Aorta (tissue), 5 donors: ENCODE data around the gene TSPYL2. TPM values are rescaled to one million over a fixed set of nuclear protein-coding genes. Genes with fewer than 3 reads are reported as not detected.

Experiments
- ATAC-seq: fragments of 200-7000 bp; cut with Tn5 transposase; one replicate; pipeline ENCODE4 v1.9.1; 2022; ENCODE audit warnings: moderate library complexity; ENCODE audit not compliant: low FRiP score
- DNase-seq, 2 donors: peaks; one replicate each; pipeline ENCODE4 v3.0.0-alpha.2; 2020
- H3K27ac ChIP-seq, 2 donors: one replicate each; pipeline ENCODE4 v1.5.1; 2013; ENCODE audit warnings: low read length in 2 of 2, mild to moderate bottlenecking in 2 of 2, moderate library complexity in 2 of 2, control low read depth in 1 of 2, inconsistent platforms in 1 of 2, low read depth in 1 of 2
- H3K27me3 ChIP-seq, 2 donors: one replicate each; pipeline ENCODE4 v1.6.1; 2013; ENCODE audit warnings: control low read depth in 1 of 2, low read length in 1 of 2, mild to moderate bottlenecking in 1 of 2, moderate library complexity in 1 of 2; ENCODE audit not compliant: insufficient read depth in 2 of 2, control insufficient read depth in 1 of 2
- H3K36me3 ChIP-seq, 2 donors: one replicate each; pipeline ENCODE4 v1.6.1; 2013; ENCODE audit warnings: control low read depth in 1 of 2, low read length in 1 of 2, mild to moderate bottlenecking in 1 of 2; ENCODE audit not compliant: insufficient read depth in 2 of 2, control insufficient read depth in 1 of 2
- H3K4me1 ChIP-seq, 2 donors: one replicate each; pipeline ENCODE4 v1.6.1; 2013; ENCODE audit warnings: low read length in 2 of 2, control low read depth in 1 of 2, mild to moderate bottlenecking in 1 of 2, moderate library complexity in 1 of 2; ENCODE audit not compliant: insufficient read depth in 2 of 2, control insufficient read depth in 1 of 2
- H3K4me3 ChIP-seq, 2 donors: one replicate each; pipeline ENCODE4 v1.5.1; 2013; ENCODE audit warnings: low read length in 2 of 2, control low read depth in 1 of 2, mild to moderate bottlenecking in 1 of 2
- H3K9me3 ChIP-seq: one replicate; pipeline ENCODE4 v1.6.1; 2013; ENCODE audit warnings: mild to moderate bottlenecking, low read length; ENCODE audit not compliant: control insufficient read depth
- WGBS, 2 donors: extraction: QIAGEN DNeasy Blood & Tissue Kit; methylation state at CpG; one replicate each; pipeline ENCODE4 v1.1.7; 2013; 5-methylcytosine and 5-hydroxymethylcytosine counted together
- intact Hi-C, 2 donors: fragments of 100-400 bp; cut with DNase I; formaldehyde crosslinking; loops; one replicate each; pipeline versions ENCODE4 v1.14.2 to v1.15.0; 2022
- long read RNA-seq, 2 donors: library from polyadenylated mRNA; unstranded; transcript quantifications; one replicate each; pipeline ENCODE4 v2.0.0, GENCODE V29; 2020 to 2021
- polyA plus RNA-seq, 2 donors: library from polyadenylated mRNA; stranded (reverse); fragments of 200-250 nt; gene quantifications; one replicate each; pipeline ENCODE4 v1.2.3, GENCODE V29; 2013
- total RNA-seq, 2 donors: library from RNA; stranded (reverse); fragmentation: NEBNext Ultra II Directional; extraction: Animal tissue kit (Norgen Biotek cat#: 25700); gene quantifications; one replicate each; pipeline ENCODE4 v1.2.1, GENCODE V29; 2021
- donor health status: healthy with polysubstance abuse.
- donor health status: Bipolar disorder and iron deficiency.
- donor health status: DM: no; HTN: no; CAD: no.
- donor health status: DM: no; HTN: no; CAD: no.
- donor health status: DM: yes; HTN: yes; CAD: no.

The TSPYL2 gene
- total RNA-seq: 10 to 100 TPM; 65.0 to 89.3 TPM
- 100 to 1,000 TPM in 1 of 2 donors, 10 to 100 TPM in 1; 29.3 to 256 TPM for polyA plus RNA-seq
- long read RNA-seq, donor 1, transcript TSPYL2-201 (7 exons, 2,815 nt): major isoform, 31 of 99 reads
- long read RNA-seq, donor 1, partial matches to known transcripts: 50 of 99 reads
- long read RNA-seq, donor 1, other reads (novel, unspliced or antisense): 18 of 99 reads
- long read RNA-seq, donor 2, transcript TSPYL2-201 (7 exons, 2,815 nt): major isoform, 13 of 43 reads
- long read RNA-seq, donor 2, partial matches to known transcripts: 5 of 43 reads
- long read RNA-seq, donor 2, other reads (novel, unspliced or antisense): 25 of 43 reads

GRCh38 chrX:53081925-53082772 is at the start of gene TSPYL2:
Gene TSPYL2, plus strand, starts transcription at chrX:53082367. Its CDS starts 132 bp downstream, at chrX:53082499.
- H3K36me3 ChIP-seq: no peaks in the 10 kb centered on the region
- intact Hi-C loops: no loop called here
- H3K27ac ChIP-seq: peak within 1 kb of the TSS; percentile 70
- peaks cover 0 to 2% of the 10 kb centered on the region in 2 donors for H3K4me1 ChIP-seq
- H3K4me3 ChIP-seq: peak within 1 kb of the TSS; percentile 43 to 75
- peak; percentile 93 for ATAC-seq
- H3K27me3 ChIP-seq: no peaks in the 10 kb centered on the region
- no peaks in the 10 kb centered on the region for H3K9me3 ChIP-seq
- DNase-seq: peak; percentile 96
- 0 to 37% methylated on average over 62 to 86 of the region's 86 CpGs for WGBS, 2 donors

GRCh38 chrX:53036149-53036548 is 46.0 kb upstream of the TSPYL2 start:
- no peak for DNase-seq
- WGBS, 2 donors: 64 to 67% methylated on average over 5 of the region's 5 CpGs
- no peak overlapping the region for H3K4me3 ChIP-seq

DNA sequence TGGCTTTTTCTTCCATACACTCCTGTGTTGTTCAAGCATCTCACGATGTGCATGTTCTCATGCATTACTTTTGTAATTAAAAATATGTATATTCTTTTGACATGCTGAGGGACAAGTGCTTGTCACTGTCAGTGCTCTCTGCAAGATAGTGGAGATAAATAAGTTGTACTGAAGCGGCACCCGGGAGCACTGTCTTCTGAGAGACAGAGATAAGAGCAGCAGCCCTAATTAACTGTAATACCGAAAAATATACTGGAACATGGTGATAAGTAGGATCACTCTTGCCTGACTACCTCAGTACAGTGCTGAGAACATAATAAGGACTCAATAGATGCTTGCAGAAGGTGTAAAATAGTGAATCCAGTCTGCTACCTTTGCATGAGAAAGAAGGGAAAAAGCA is 42.9 kb upstream of the TSPYL2 start:
- DNase-seq: no peak
- H3K27ac ChIP-seq: no peak overlapping the region
- H3K4me3 ChIP-seq: no peak overlapping the region
- no peaks in the 10 kb centered on the region for H3K9me3 ChIP-seq
- no peaks in the 10 kb centered on the region for H3K27me3 ChIP-seq
- H3K36me3 ChIP-seq: no peaks in the 10 kb centered on the region
- H3K4me1 ChIP-seq: no peaks in the 10 kb centered on the region
- ATAC-seq: no peak
- intact Hi-C loops: no loop called here
- 68 to 83% methylated on average over 4 of the region's 4 CpGs for WGBS, 2 donors

More at GRCh38 chrX:53036149-53036548, 46.0 kb upstream of the TSPYL2 start:
- ATAC-seq: no peak
- H3K4me1 ChIP-seq: no peaks in the 10 kb centered on the region
- no peaks in the 10 kb centered on the region for H3K36me3 ChIP-seq
- H3K9me3 ChIP-seq: no peaks in the 10 kb centered on the region
- intact Hi-C loops: no loop called here
- no peak overlapping the region for H3K27ac ChIP-seq
- no peaks in the 10 kb centered on the region for H3K27me3 ChIP-seq

DNA sequence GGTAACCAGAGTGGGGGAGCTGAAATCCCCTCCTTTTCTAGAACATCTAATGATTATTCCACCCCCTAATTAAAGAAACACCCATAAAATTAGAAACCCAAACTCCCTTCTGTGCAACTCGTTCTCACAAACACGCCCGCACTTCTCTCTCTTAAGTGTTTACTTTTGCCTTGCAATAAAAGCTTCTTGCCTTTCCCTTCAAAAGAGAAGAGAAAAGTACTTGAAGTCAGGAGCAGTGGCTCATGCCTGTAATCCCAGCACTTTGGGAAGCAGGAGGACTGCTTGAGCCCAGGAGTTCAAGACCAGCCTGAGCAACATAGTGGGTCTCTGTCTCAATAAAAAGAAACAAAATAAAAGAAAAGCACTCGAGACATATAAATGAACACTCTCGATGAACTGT is 37.2 kb upstream of the TSPYL2 start:
- H3K9me3 ChIP-seq: no peaks in the 10 kb centered on the region
- no peak overlapping the region for H3K27ac ChIP-seq
- intact Hi-C loops: no loop called here
- ATAC-seq: no peak
- DNase-seq: no peak
- H3K27me3 ChIP-seq: no peaks in the 10 kb centered on the region
- no peaks in the 10 kb centered on the region for H3K36me3 ChIP-seq
- WGBS, 2 donors: 75 to 86% methylated on average over 5 of the region's 5 CpGs
- H3K4me1 ChIP-seq: no peaks in the 10 kb centered on the region
- no peak overlapping the region for H3K4me3 ChIP-seq

DNA sequence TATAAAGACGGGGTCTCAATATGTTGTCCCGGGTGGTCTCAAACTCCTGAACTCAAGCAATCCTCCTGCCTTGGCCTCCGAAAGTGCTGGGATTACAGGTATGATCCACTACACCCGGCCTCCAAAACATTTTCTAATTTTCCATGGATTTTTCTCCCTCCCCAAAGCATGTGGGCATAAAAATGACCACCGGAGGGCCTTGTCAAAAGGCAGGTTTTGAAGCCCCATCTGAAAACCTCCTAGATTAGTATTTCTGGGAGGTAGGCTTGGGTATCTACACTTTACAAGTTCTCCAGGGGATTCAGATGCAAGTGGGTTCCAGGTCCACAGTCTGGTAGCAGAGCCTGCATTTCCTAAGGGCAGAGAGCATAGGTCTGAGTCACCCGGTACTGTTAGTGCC is 34.9 kb upstream of the TSPYL2 start:
- Histone ChIP-seq H3K9me3 (no peaks in the 10 kb centered on the region), H3K4me1 (no peaks in the 10 kb centered on the region), H3K27ac (peak overlapping the region in 1 of 2 donors; percentile 41), H3K36me3 (no peaks in the 10 kb centered on the region), H3K4me3 (no peak overlapping the region), H3K27me3 (no peaks in the 10 kb centered on the region)
- ATAC-seq: no peak
- intact Hi-C loops: no loop called here
- WGBS, 2 donors: 86 to 88% methylated on average over 6 of the region's 6 CpGs
- DNase-seq: no peak

DNA sequence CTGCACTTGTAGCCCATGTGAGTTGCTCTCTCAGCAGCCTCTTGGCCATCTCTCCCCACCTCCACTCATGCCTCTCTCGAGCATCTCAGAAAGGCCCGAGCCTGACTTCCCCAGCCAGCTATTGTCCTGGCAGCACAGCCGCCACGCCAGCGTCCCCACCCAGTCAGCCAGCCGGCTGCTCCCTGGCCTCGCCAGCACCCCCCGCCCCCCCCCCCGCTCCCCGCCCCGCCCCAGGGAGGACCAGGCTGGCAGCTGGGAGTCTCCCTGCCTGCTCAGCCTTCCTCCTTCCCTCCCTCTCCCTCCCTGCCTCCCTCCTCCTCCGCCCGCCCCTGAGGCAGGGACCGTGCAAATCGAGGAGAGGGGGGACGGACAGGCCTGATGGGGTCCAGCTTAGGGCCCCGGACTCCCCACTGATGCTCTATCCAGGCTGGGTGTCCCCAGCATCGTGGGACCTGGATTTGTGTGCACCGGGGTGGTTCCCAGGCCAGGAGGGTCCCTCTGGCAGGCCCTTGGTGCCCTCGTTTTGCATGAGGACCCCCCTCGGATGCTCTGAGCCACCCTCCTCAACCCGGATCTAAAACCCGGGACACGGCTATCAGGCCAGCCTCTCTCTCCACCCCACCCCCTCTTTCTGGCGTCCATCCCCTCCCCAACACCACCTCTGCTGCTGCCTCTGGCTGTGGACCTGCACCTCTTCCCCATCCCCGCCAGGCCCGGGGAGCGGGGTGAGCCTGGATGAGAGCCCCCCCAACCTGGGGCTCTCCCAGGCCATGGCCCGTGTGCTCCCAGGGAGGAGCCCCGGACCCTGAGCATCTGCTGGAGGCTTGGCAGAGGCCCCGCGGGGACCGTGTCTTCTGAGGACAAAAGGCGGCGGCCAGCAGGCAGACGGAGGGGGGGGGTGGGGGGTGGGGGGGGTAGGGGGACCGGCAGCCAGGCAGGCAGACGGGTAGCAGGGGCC is 33.7 kb upstream of the TSPYL2 start, which contains the start of gene GPR173:
Gene GPR173, plus strand, starts transcription at position 621 of the 958 bp plus-strand sequence. CDS start 27,833 bp downstream, outside the sequence.
- DNase-seq: peak; percentile 72 to 84
- peak; percentile 87 for ATAC-seq
- 1 to 39% methylated on average over 22 to 35 of the region's 38 CpGs for WGBS, 2 donors
- intact Hi-C loops: no loop called here
- no peaks in the 10 kb centered on the region for H3K27me3 ChIP-seq
- H3K4me3 ChIP-seq: peak within 1 kb of the TSS; percentile 28 to 84
- H3K4me1 ChIP-seq: no peaks in the 10 kb centered on the region
- no peaks in the 10 kb centered on the region for H3K36me3 ChIP-seq
- H3K9me3 ChIP-seq: no peaks in the 10 kb centered on the region
- H3K27ac ChIP-seq: peak within 1 kb of the TSS in 1 of 2 donors; percentile 45

DNA sequence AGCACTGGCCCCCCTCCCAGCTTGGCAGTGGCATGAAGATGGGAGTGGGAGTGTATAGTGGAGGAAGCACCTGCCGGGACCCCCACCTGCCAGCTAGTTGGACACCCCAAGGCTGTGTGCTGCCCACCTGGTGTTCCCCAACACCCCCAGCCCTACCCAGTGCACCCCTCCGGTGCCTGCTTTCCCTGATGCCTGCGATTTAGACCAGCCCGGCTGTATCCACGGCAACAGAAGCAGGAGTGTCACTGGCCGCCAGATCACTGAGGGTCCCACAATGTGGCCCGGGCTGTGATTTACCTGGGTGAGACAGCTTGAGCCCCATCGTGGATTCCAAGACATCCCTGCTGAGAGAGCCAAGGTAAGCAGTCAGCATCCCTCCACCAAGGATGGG is 33.0 kb upstream of the TSPYL2 start:
- no peak overlapping the region for H3K27ac ChIP-seq
- 4 to 32% methylated on average over 8 of the region's 8 CpGs for WGBS, 2 donors
- H3K4me3 ChIP-seq: peak overlapping the region; percentile 28 to 84
- ATAC-seq: no peak
- intact Hi-C loops: no loop called here
- H3K36me3 ChIP-seq: no peaks in the 10 kb centered on the region
- H3K4me1 ChIP-seq: no peaks in the 10 kb centered on the region
- H3K27me3 ChIP-seq: no peaks in the 10 kb centered on the region
- no peak for DNase-seq
- H3K9me3 ChIP-seq: no peaks in the 10 kb centered on the region

- Histone ChIP-seq H3K27me3 (no peaks in the 10 kb centered on the region), H3K4me3 (no peak overlapping the region), H3K27ac (no peak overlapping the region), H3K4me1 (no peaks in the 10 kb centered on the region), H3K9me3 (no peaks in the 10 kb centered on the region), H3K36me3 (no peaks in the 10 kb centered on the region)
- DNase-seq (no peak), ATAC-seq (no peak)
- WGBS, 2 donors: 25 to 49% methylated on average over 6 of the region's 6 CpGs
- intact Hi-C loops: no loop called here
Measured at GRCh38 chrX:53050841-53051240, 31.3 kb upstream of the TSPYL2 start.
